Neural progenitor cell (in vitro differentiated cells): ENCODE measurements around the gene ZNF598. TPM values are rescaled to one million over a fixed set of nuclear protein-coding genes. Genes with fewer than 3 reads are reported as not detected.

Source experiments
- DNase-seq: peaks from one replicate; pipeline ENCODE4 v3.0.0-alpha.2; 2016; ENCODE audit warnings: low spot score
- H2AFZ ChIP-seq: fragments of 200-600 bp; sonication (generic); replicated peaks from 2 replicates; pipeline ENCODE4 v1.6.1; 2016; ENCODE audit warnings: antibody characterized with exemption
- H3F3A ChIP-seq: fragments of 200-600 bp; sonication (generic); 2 replicates; pipeline ENCODE4 v1.6.1; 2016; ENCODE audit warnings: antibody characterized with exemption, low read depth
- H3K27ac ChIP-seq: fragments of 200-600 bp; sonication (generic); 2 replicates; pipeline ENCODE4 v1.5.1; 2016; ENCODE audit warnings: mild to moderate bottlenecking
- H3K27me3 ChIP-seq: fragments of 200-600 bp; sonication (generic); 2 replicates; pipeline ENCODE4 v1.6.1; 2016; ENCODE audit warnings: mild to moderate bottlenecking, moderate library complexity
- H3K36me3 ChIP-seq: fragments of 200-600 bp; sonication (generic); 2 replicates; pipeline ENCODE4 v1.5.1; 2016
- H3K4me1 ChIP-seq: fragments of 200-600 bp; sonication (generic); 2 replicates; pipeline ENCODE4 v1.6.1; 2016; ENCODE audit warnings: mixed run types
- H3K4me2 ChIP-seq: fragments of 200-600 bp; sonication (generic); 2 replicates; pipeline ENCODE4 v1.6.1; 2016
- H3K4me3 ChIP-seq: fragments of 200-600 bp; sonication (generic); 2 replicates; pipeline ENCODE4 v1.5.1; 2016
- H3K79me2 ChIP-seq: fragments of 200-600 bp; sonication (generic); 2 replicates; pipeline ENCODE4 v1.6.1; 2016; ENCODE audit warnings: low read depth
- H3K9ac ChIP-seq: fragments of 200-600 bp; sonication (generic); 2 replicates; pipeline ENCODE4 v1.6.1; 2016
- H3K9me3 ChIP-seq: fragments of 200-600 bp; sonication (generic); 2 replicates; pipeline ENCODE4 v1.5.1; 2016; ENCODE audit warnings: low read depth
- H4K20me1 ChIP-seq: fragments of 200-600 bp; sonication (generic); 2 replicates; pipeline ENCODE4 v1.6.1; 2016; ENCODE audit warnings: low read depth
- H3K27ac Mint-ChIP-seq: 3 replicates; pipeline ENCODE4 v1.8.0; 2021; ENCODE audit warnings: mixed read lengths
- H3K27me3 Mint-ChIP-seq: 2 replicates; pipeline ENCODE4 v1.8.0; 2022; ENCODE audit warnings: low read depth, mild to moderate bottlenecking, inconsistent platforms, moderate library complexity, mixed read lengths; ENCODE audit not compliant: insufficient read depth
- H3K36me3 Mint-ChIP-seq: 3 replicates; pipeline ENCODE4 v1.8.0; 2021; ENCODE audit warnings: mixed read lengths
- H3K4me1 Mint-ChIP-seq: 3 replicates; pipeline ENCODE4 v1.8.0; 2021; ENCODE audit warnings: mixed read lengths
- H3K4me3 Mint-ChIP-seq: 3 replicates; pipeline ENCODE4 v1.8.0; 2021; ENCODE audit warnings: mild to moderate bottlenecking, moderate library complexity, mixed read lengths
- H3K9me3 Mint-ChIP-seq: 3 replicates; pipeline ENCODE4 v1.8.0; 2020; ENCODE audit warnings: mixed read lengths
- CTCF ChIP-seq: fragments of 200-600 bp; sonication (generic); IDR thresholded peaks from 2 replicates; pipeline ENCODE4 v1.5.1; 2017; ENCODE audit warnings: antibody characterized with exemption, mild to moderate bottlenecking
- EZH2 ChIP-seq: fragments of 200-600 bp; sonication (generic); IDR thresholded peaks from 2 replicates; pipeline ENCODE4 v1.6.1; 2017; ENCODE audit warnings: antibody characterized with exemption, mild to moderate bottlenecking, moderate library complexity
- EZH2phosphoT487 ChIP-seq: fragments of 200-600 bp; sonication (generic); IDR thresholded peaks from 2 replicates; pipeline ENCODE4 v1.6.1; 2017; ENCODE audit warnings: antibody characterized with exemption
- total RNA-seq: library from RNA; depleted of rRNA; stranded (reverse); fragments of >200 nt; gene quantifications from 2 replicates; pipeline ENCODE4 v1.2.3, GENCODE V29; 2015; ENCODE audit warnings: low replicate concordance

ZNF598 gene
- total RNA-seq, 1 donor from 2014 or later = 12.7 TPM

GRCh38 chr16:2008631-2009163, 924 bp downstream of the ZNF598 start:
- peaks cover 17% of the 10 kb centered on the region for H3K4me1 ChIP-seq
- peaks cover 54% of the 10 kb centered on the region for H4K20me1 ChIP-seq
- peak overlapping the region; percentile 100 for H3K4me3 ChIP-seq
- no peak overlapping the region for H3K27ac ChIP-seq
- Mint-ChIP-seq H3K4me3 (peak overlapping the region; percentile 88), H3K4me1 (peaks cover 34% of the 10 kb centered on the region), H3K9me3 (no peaks in the 10 kb centered on the region), H3K27ac (no peak overlapping the region), H3K27me3 (peaks cover 2% of the 10 kb centered on the region), H3K36me3 (peaks cover 3% of the 10 kb centered on the region)
- H3K9me3 ChIP-seq = no peaks in the 10 kb centered on the region
- DNase-seq = no peak
- H3K27me3 ChIP-seq = no peaks in the 10 kb centered on the region
- TF ChIP-seq EZH2 (no peak), CTCF (no peak), EZH2phosphoT487 (no peak)
- no peaks in the 10 kb centered on the region for H3K36me3 ChIP-seq
- peak overlapping the region; percentile 88 for H3K9ac ChIP-seq
- H2AFZ ChIP-seq = no peak overlapping the region
- peaks cover 30% of the 10 kb centered on the region for H3F3A ChIP-seq
- peak overlapping the region; percentile 89 for H3K4me2 ChIP-seq
- H3K79me2 ChIP-seq = peaks cover 45% of the 10 kb centered on the region

DNA sequence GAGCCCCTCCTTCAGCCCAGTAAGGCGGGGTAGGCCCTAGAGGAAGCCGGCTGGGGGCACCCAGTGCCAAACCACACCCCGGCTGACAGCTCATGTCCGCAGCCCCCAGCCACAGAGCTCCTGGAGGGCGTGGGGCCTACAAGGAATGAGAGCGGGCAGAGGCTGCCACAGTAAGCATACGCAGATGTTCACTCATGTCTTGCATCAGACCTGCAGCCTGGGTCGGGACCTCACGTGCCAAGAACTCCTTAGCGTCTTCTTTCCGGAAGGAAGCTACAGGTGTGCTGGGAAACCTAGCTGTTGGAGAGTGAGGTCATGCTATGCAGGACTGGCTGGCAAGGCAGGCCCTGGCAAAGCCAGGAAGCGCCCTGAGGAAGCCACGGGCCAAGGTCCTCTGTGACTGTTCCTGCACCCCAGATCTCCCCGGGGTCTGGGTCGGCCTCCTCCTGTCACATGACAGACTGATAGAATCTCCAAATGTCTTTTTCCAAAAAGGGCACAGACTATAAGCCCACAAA, 1.6 kb downstream of the ZNF598 start:
- H3F3A ChIP-seq = peaks cover 30% of the 10 kb centered on the region
- H3K36me3 Mint-ChIP-seq = peaks cover 3% of the 10 kb centered on the region
- H4K20me1 ChIP-seq = peaks cover 60% of the 10 kb centered on the region
- H3K36me3 ChIP-seq = no peaks in the 10 kb centered on the region
- no peaks in the 10 kb centered on the region for H3K9me3 ChIP-seq
- peaks cover 51% of the 10 kb centered on the region for H3K79me2 ChIP-seq
- H3K27ac ChIP-seq = no peak overlapping the region
- H3K9ac ChIP-seq = peak overlapping the region; percentile 88
- H3K4me2 ChIP-seq = peak overlapping the region; percentile 89
- H3K4me3 Mint-ChIP-seq = peak overlapping the region; percentile 88
- peaks cover 17% of the 10 kb centered on the region for H3K4me1 ChIP-seq
- no peak overlapping the region for H3K27ac Mint-ChIP-seq
- TF ChIP-seq EZH2 (no peak), CTCF (no peak), EZH2phosphoT487 (no peak)
- no peaks in the 10 kb centered on the region for H3K9me3 Mint-ChIP-seq
- no peak overlapping the region for H2AFZ ChIP-seq
- peaks cover 2% of the 10 kb centered on the region for H3K27me3 Mint-ChIP-seq
- H3K4me1 Mint-ChIP-seq = peaks cover 34% of the 10 kb centered on the region
- no peak for DNase-seq
- H3K4me3 ChIP-seq = peak overlapping the region; percentile 100
- no peaks in the 10 kb centered on the region for H3K27me3 ChIP-seq

GRCh38 chr16:2007081-2007836, 2.4 kb downstream of the ZNF598 start:
- TF ChIP-seq CTCF (no peak), EZH2 (no peak), EZH2phosphoT487 (no peak)
- Histone ChIP-seq H3K27me3 (no peaks in the 10 kb centered on the region), H3K4me1 (peaks cover 17% of the 10 kb centered on the region), H3K9me3 (no peaks in the 10 kb centered on the region), H4K20me1 (peaks cover 62% of the 10 kb centered on the region), H3K36me3 (no peaks in the 10 kb centered on the region), H3F3A (peaks cover 30% of the 10 kb centered on the region), H3K9ac (no peak overlapping the region), H3K79me2 (peaks cover 52% of the 10 kb centered on the region), H3K4me2 (peak overlapping the region; percentile 89), H3K4me3 (no peak overlapping the region), H3K27ac (no peak overlapping the region), H2AFZ (no peak overlapping the region)
- Mint-ChIP-seq H3K4me1 (peaks cover 34% of the 10 kb centered on the region), H3K36me3 (peaks cover 4% of the 10 kb centered on the region), H3K9me3 (no peaks in the 10 kb centered on the region), H3K27me3 (peaks cover 2% of the 10 kb centered on the region), H3K4me3 (peak overlapping the region; percentile 88), H3K27ac (no peak overlapping the region)
- no peak for DNase-seq
